ENCODE data around the gene CENPP.

Gene CENPP

DNA sequence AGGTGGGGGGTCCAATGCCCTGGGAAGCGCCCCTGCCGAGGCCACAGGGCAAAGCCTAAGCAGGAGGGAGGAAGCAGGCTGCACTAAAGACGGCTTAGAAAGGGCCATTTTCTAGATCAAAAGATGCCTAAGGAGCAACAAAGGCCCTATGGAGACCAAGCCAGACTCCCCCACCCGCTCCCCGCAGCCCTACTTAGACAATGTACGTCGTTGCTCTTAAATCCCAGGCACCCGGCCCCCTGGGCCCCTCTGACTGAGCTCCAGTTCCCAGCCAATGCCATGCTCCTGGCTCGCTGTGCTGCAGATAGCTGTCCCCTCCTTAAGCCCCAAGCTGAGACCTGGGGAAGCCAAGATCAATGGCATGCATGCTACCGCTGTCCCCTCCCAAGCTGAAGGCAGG is 333.8 kb downstream of the CENPP start:
- no peak for DNase-seq (ENCODE audit: low read depth)

DNA sequence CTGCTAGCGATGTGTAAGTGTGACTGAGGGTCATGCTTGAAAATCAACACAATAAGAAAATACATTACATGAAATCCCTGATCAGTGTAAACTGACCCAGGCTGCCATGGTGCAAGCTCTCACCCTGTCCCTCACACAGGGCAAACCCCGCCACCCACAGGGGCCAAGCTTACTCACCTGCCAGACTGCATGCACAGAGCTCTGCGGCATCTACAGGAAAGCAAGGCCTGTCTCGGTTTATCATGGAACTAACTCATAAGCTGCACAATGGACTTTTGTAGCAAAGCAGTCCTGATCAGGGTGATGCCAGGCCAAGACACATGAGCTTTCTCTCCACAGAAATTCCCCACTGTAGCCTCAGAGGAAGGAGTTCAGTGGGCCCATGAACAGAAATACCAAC is 334.5 kb downstream of the CENPP start:
- DNase-seq (ENCODE audit: low read depth), result no peak

DNA sequence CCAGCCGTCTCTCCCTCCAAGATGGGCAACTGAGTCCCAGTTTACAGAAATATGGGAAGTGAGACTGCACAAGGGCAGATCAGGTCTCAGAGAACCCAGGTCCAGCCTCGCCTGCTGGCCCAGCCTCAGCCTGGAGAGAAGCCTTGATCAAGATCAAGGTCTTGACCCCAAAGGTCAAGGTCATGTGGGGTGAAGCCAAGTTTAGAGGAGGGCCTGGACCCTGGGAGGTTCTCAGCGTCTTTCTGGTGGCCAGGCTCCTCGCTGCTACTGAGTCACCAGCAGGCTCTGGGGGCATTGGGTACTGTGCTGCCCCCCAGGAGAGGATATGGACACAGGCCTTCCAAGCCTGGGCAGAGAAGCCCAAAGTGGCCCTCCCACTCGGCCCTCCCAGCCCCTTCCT is 335.4 kb downstream of the CENPP start:
- no peak for DNase-seq (ENCODE audit: low read depth)

DNA sequence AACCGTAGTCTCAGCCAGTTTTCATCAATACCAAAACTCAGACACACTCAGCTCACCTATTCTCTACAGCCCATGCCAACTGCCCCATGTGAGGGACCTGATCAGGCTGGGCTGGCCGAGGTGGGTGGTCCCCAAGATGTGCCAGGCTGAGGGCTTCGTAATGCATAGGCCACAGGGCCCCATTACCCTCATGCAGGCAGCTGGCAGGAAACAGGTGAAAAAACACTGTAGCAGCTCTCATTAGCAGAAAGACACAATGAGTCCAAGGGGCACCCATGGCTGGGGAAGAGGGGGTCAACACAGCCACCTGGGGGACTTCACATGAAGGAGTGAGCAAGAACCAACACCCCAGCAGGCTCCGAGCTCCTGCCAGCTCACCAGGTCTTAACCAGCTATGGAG is 336.0 kb downstream of the CENPP start:
- DNase-seq (ENCODE audit: low read depth), result no peak

DNA sequence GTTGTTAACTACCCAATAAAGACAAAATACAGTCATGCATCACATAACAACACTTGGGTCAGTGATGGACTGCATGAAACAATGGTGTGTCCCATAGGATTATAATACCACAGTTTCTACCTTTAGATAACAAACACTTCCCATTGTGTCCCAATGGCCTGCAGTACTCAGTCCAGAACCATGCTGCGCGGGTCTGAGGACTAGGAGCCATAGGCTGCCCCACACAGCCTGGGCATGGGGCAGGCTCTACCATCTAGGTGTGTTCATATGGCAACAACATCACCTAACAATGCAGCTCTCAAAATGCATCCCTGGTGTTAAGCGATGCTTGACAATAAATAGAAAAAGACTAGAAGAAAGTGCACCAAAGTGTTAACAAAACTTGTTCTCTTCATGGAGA is 337.4 kb downstream of the CENPP start:
- no peak for DNase-seq (ENCODE audit: low read depth)

DNA sequence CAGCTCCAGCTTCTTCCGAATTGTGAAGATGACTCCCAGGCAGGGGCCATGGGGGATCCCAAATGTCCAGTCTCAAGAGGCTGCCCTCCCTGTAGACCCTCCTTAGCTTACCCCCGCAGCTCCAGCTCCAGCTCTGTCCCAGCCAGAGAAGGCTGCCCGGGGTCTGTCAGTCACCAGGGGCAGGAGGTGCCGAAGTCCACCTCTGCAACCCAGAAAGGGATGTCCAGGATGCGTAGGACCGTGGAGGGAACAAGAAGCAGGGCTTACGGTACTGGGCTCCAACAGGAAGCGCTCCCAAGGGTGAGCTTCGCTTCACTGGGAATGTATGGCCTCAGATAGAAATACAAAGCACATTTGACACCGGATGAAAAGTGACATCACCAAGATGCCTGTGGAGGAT is 338.2 kb downstream of the CENPP start:
- DNase-seq (ENCODE audit: low read depth), result no peak

DNA sequence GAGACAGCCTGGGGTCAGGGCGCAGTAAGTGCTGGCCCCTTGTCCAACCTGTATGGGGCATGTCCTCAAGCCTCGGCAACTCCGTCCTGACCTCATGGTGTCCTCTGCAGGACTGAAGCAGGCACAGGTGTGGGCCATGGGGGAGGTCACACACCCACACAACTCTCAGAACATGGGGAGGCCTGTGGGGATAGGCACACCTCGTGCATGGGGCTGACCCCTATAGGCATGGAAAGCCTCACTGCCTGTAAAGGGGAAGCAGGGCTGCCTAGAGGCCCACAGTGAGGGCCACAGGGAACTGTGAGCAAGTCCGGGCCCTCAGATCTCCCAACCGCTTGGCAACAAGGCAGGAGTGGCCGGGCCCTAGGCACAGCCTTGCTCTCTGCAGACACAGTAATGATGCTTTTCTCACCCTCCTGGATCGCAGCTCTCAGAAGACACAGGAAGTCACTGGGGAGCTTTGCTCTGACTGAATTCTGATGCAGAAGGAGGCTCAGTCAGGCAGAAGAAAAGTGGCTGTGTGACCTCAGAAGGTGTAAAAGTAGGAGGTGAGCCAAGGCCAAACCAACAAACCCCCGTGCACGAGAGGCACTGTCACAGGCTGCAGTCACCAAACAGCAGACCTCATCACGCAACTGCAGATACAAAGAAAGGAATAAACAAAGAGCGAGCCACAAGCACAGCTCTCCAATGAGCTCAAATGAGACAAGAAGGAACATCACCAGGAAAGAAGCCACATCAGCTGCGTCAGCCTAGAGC is 338.8 kb downstream of the CENPP start:
- no peak for DNase-seq (ENCODE audit: low read depth)

DNA sequence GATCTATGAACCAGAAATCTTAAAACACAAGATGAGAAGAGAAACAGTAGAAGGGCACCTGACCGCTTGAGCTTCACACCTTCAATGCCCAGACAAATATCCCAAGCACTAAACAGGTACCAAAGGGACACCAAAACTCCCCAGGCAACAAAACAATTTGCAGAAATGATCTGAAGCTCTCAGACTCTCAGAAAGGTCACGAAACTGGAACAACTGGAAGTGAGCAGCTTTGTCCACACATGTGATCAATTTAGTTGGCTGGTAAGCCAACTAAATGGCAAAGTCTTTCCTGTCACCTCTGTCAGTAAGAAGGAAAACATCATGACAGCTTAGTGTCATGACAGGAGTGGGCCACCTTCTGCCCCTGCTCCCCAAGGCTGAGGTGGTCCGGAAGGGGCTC is 340.1 kb downstream of the CENPP start:
- DNase-seq (ENCODE audit: low read depth), result no peak

DNA sequence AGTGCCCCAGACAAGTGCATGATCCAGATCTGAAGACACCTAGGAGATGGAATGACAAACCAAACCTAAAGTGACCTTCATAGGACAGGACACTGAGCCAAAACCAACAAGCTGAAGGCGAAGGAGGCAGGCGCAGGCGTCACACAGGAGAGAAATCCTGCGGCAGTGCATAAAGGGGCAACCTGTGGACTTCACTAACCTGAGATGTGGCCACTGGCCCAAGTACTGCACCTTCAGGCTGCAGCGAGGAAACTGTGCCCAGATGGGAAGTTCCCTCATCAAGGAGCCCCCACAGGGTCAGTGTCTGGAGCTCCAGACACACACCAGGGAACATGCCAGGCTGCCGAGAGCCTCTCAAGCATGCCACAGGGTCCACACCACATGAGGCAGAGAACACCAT is 340.5 kb downstream of the CENPP start:
- no peak for DNase-seq (ENCODE audit: low read depth)

DNA sequence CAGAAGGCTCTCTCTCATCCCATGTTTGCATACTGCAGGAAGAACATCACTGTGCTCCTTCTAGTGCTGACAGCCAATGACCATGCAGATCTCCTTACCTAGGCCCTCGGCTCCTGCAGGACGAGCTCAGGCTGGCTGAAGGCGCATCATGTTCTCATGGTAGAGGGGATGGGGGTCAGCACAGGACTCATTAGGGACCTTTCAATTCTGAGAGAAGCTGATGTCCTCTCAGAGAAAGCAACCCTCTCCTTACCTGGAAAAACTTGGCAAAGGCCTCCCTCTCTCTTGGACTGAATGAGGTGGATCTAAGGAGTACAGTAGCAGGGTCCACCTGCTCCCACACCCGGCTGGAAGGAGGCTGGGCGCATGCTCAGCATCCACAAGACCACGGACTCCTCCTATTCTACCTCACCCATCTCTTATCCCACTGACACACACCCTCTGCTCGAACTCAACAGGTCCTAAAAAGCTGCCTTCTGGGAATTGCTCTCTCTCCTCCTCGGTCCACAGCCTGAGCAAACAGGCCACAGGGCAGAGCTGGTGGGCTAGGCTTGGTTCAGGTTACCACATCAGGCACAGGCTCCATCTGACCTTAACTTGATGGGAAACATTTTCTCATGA is 341.3 kb downstream of the CENPP start:
- no peak for DNase-seq (ENCODE audit: low read depth)

DNA sequence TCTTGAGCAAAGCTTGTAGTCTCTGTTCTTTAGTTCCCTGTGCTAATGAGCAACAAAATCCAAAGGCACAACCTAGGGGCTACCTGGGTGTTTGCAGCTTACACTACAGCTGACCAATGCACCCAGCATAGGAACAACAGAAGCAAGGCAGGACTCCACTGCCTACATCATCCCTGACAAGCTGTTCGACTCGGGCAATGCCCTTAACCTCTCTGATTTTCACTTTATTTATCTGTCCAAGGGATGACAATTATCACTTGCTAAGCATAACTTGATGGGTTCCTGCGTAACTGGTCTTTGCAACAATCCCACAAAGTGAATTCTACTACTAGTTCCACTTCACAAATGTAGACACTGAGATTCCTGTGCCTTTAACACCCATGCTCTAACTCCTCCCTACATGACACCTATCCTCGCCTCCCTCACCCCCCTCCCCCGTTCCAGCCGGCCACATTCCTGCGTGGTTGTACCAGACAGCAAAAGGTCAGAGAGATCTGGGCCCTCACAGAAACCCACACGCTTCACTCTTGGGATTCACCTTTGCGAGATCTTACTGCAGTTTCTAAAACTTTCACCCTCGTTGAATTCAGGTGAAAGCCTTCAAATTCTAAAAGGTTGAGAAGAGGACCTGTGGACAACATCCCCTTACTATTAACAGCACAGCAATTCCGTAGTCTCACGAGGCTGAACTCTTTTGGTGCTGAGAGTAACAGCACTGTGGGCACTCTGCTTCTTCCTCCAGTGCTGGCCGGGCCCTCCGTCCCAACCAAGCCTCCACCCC is 343.2 kb downstream of the CENPP start:
- DNase-seq (ENCODE audit: low read depth), result peak; percentile 83

DNA sequence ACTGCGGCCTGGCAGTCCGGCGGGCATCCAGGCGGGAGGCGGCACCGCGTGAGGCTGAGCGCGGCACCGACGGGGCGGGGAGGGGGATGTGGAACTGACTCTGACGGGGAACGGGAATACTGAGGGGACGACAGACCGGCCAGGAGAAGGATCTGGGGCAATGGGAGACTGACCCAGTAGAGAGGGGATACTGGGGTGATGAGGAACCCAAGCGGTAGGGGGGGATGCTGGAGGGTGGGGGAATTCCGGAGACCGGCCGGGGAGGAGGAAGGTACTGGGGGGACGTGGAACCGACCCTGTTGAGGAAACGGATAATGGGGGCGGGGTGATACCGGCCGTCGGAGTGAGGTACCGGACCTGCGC is 343.8 kb downstream of the CENPP start:
- no peak for DNase-seq (ENCODE audit: low read depth)

All from EH (cell line).